GM10266 (cell line): ENCODE data around the gene AHCY.
A peak's percentile ranks its signal among the peaks of the same experiment; 100 is the strongest.
"Not testable (repeated sequence)": the region's sequence is repeated elsewhere in the genome, so short reads cannot be mapped to it uniquely, and the experiment has no call there.

Experiments
- DNase-seq: peaks from one replicate; pipeline ENCODE4 v3.0.0; 2012; ENCODE audit errors: extremely low spot score
- CTCF ChIP-seq: IDR thresholded peaks from 2 replicates; pipeline ENCODE4 v1.5.1; 2012; ENCODE audit warnings: mild to moderate bottlenecking, low read depth; ENCODE audit not compliant: control insufficient read depth, insufficient read depth; ENCODE audit errors: missing control alignments

The AHCY gene

GRCh38 chr20:34254979-34255378 lies 48.2 kb downstream of the AHCY start:
- TF ChIP-seq CTCF, result no peak
- DNase-seq, result no peak

DNA sequence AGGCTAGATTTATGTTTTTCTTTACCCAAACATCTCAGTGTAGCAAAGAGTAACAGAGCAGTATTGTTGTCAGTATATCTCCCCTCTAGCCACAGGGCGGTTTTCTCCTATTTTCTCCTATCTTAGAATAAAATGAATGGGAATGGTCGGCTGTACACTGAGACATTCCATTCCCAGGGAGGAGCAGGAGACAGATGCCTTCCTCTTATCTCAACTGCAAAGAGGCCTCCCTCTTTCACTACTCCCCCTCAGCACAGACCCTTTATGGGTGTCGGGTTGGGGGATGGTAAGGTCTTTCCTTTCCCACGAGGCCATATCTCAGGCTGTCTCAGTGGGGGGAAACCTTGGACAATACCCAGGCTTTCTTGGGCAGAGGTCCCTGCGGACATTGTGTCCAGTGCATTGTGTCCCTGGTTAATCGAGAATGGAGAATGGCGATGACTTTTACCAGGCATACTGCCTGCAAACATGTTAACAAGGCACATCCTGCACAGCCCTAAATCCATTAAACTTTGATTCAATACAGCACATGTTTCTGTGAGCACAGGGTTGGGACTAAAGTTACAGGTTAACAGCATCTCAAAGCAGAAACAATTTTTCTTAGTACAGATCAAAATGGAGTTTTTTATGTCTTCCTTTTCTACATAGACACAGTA lies 50.6 kb downstream of the AHCY start:
- not testable (repeated sequence) for DNase-seq

DNA sequence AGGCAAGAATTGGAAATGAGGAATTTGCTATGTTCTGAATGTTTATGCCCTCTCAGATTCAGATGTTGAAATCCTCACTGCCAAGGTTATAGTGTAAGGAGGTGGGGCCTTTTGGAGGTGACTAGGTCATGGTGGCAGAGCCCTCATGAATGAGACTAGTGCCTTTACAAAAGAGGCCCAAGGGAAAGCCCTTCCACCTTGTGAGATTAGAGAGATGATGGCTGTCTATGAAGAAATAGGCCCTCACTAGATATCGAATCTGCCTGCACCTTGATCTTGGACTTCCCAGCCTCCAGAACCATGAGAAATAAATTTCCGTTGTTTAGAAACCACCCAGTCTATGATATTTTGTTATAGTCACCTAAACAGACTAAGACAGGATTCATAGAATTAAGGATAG lies 51.5 kb downstream of the AHCY start:
- no peak for TF ChIP-seq CTCF
- DNase-seq, result no peak

GRCh38 chr20:34250005-34250404 lies 53.1 kb downstream of the AHCY start:
- DNase-seq, result no peak
- no peak for TF ChIP-seq CTCF

- peak; percentile 66 for DNase-seq
Measured at GRCh38 chr20:34249291-34249690, 53.9 kb downstream of the AHCY start.

GRCh38 chr20:34246126-34246626 lies 57.0 kb downstream of the AHCY start:
- DNase-seq, result no peak
- no peak for TF ChIP-seq CTCF

More at GRCh38 chr20:34249291-34249690, 53.9 kb downstream of the AHCY start:
- no peak for TF ChIP-seq CTCF

- TF ChIP-seq CTCF, result no peak
- no peak for DNase-seq
Measured at GRCh38 chr20:34243377-34243776, 59.8 kb downstream of the AHCY start.

DNA sequence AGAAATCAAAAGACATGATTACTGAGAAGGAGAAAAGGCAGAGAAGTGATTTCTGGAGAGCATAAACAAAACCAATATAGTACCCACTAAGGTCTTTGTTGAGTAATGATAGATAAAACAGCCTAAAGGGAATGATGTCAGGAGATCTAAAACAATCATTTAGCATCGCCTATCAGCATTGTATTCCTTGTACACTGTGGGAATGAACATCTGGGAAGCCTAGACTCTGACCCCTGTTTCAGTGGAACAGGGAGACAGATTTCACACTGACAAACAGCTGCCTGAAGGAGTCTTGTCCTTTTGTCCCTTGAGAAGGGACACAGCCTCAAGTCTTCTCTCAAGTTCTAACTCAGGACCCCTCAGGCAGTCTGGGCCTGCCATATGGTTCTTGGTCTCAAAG lies 60.3 kb downstream of the AHCY start:
- no peak for TF ChIP-seq CTCF
- no peak for DNase-seq

GRCh38 chr20:34242015-34242414 lies 61.1 kb downstream of the AHCY start:
- not testable (repeated sequence) for DNase-seq
